Dendritic cell treated with granulocyte-macrophage colony-stimulating factor and Interleukin-4, amounts not matched to agents 40 ng/mL and 50 ng/mL, for 4 days (primary cell): ENCODE data around the gene MYO5C.

Source experiments
- H3K27ac Mint-ChIP-seq: one replicate; pipeline ENCODE4 v1.8.0; 2022; ENCODE audit warnings: mild to moderate bottlenecking, mixed read lengths
- H3K27me3 Mint-ChIP-seq: one replicate; pipeline ENCODE4 v1.8.0; 2022; ENCODE audit warnings: mild to moderate bottlenecking, mixed read lengths
- H3K36me3 Mint-ChIP-seq: one replicate; pipeline ENCODE4 v1.8.0; 2022; ENCODE audit warnings: low read depth, mixed read lengths
- H3K4me1 Mint-ChIP-seq: one replicate; pipeline ENCODE4 v1.8.0; 2022; ENCODE audit warnings: low read depth, mixed read lengths
- H3K4me3 Mint-ChIP-seq: one replicate; pipeline ENCODE4 v1.8.0; 2022; ENCODE audit warnings: mild to moderate bottlenecking, moderate library complexity, mixed read lengths
- H3K9me3 Mint-ChIP-seq: one replicate; pipeline ENCODE4 v1.8.0; 2022; ENCODE audit warnings: mixed read lengths
- intact Hi-C: fragments of 100-400 bp; cut with micrococcal nuclease; formaldehyde crosslinking; loops from one replicate; pipeline ENCODE4 v1.15.0; 2022

MYO5C gene

GRCh38 chr15:52236013-52236412 lies 59.6 kb downstream of the MYO5C start:
- peaks cover 37% of the 10 kb centered on the region for H3K4me1 Mint-ChIP-seq
- no peak overlapping the region for H3K27ac Mint-ChIP-seq
- no peaks in the 10 kb centered on the region for H3K36me3 Mint-ChIP-seq
- no peaks in the 10 kb centered on the region for H3K27me3 Mint-ChIP-seq
- intact Hi-C loops, result no loop called here
- no peaks in the 10 kb centered on the region for H3K9me3 Mint-ChIP-seq
- H3K4me3 Mint-ChIP-seq, result no peak overlapping the region

- H3K27ac Mint-ChIP-seq, result peak overlapping the region; percentile 5
- H3K36me3 Mint-ChIP-seq, result no peaks in the 10 kb centered on the region
- intact Hi-C loops, result loop anchor here (5.0 kb wide), 1 partner anchor 53 kb away; no protein-coding TSS in a partner anchor
- H3K4me1 Mint-ChIP-seq, result peaks cover 37% of the 10 kb centered on the region
- no peak overlapping the region for H3K4me3 Mint-ChIP-seq
- no peaks in the 10 kb centered on the region for H3K27me3 Mint-ChIP-seq
- no peaks in the 10 kb centered on the region for H3K9me3 Mint-ChIP-seq
Measured at GRCh38 chr15:52234596-52235541, 60.7 kb downstream of the MYO5C start.

GRCh38 chr15:52233405-52233804 lies 62.2 kb downstream of the MYO5C start:
- H3K27ac Mint-ChIP-seq, result peak overlapping the region; percentile 71
- H3K36me3 Mint-ChIP-seq, result no peaks in the 10 kb centered on the region
- H3K9me3 Mint-ChIP-seq, result no peaks in the 10 kb centered on the region
- H3K27me3 Mint-ChIP-seq, result no peaks in the 10 kb centered on the region
- intact Hi-C loops, result loop anchor here (5.0 kb wide), 1 partner anchor 51 kb away; no protein-coding TSS in a partner anchor
- no peak overlapping the region for H3K4me3 Mint-ChIP-seq
- H3K4me1 Mint-ChIP-seq, result peaks cover 37% of the 10 kb centered on the region

- Mint-ChIP-seq H3K36me3 (no peaks in the 10 kb centered on the region), H3K27ac (peak overlapping the region; percentile 75), H3K4me1 (peaks cover 34% of the 10 kb centered on the region), H3K4me3 (no peak overlapping the region), H3K9me3 (no peaks in the 10 kb centered on the region), H3K27me3 (no peaks in the 10 kb centered on the region)
- intact Hi-C loops, result loop anchor here (5.0 kb wide), 1 partner anchor 50 kb away; no protein-coding TSS in a partner anchor
Measured at GRCh38 chr15:52232327-52232726, 63.3 kb downstream of the MYO5C start.

DNA sequence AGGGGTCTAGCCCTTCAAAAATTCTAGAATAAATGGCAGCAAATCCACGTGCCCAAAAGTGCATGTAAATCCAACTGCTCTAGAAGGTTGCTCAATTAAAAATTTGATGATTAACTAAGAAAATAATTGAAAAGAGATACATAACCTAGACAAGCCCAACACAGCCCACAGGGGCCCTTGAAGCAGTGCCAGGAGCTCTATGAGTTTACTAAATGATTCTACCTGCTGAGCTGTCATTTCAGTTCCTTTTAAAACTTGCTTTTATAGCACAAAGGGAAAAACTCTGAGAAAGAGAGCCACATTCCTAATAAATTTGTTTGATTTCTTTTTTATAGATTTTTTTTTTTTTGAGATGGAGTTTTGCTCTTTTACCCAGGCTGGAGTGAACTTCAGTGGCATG lies 65.5 kb downstream of the MYO5C start:
- intact Hi-C loops, result loop anchor here (5.0 kb wide), 1 partner anchor 48 kb away; no protein-coding TSS in a partner anchor
- Mint-ChIP-seq H3K4me3 (no peak overlapping the region), H3K4me1 (peaks cover 28% of the 10 kb centered on the region), H3K36me3 (no peaks in the 10 kb centered on the region), H3K9me3 (no peaks in the 10 kb centered on the region), H3K27ac (no peak overlapping the region), H3K27me3 (no peaks in the 10 kb centered on the region)

GRCh38 chr15:52228921-52229320 lies 66.7 kb downstream of the MYO5C start:
- intact Hi-C loops, result no loop called here
- Mint-ChIP-seq H3K27me3 (no peaks in the 10 kb centered on the region), H3K36me3 (no peaks in the 10 kb centered on the region), H3K9me3 (no peaks in the 10 kb centered on the region), H3K27ac (no peak overlapping the region), H3K4me1 (peaks cover 23% of the 10 kb centered on the region), H3K4me3 (no peak overlapping the region)

DNA sequence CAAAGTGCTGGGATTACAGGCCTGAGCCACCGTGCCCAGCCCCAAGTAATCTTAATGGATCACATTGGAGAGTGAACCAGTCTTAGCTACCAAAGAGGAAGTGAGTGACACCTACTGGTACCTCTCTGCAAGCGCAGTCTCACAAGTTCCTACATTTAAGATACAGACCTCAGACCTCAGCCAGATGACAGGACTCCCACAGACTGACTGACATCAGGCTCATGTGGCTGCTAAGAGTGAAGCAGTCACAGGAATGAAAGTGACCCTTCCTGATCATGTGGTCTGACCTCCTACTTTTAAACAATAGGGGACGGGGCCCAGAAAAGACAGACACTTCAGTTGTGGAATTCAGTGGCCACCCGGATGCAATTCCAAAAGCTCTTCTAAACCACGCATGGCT lies 68.1 kb downstream of the MYO5C start:
- Mint-ChIP-seq H3K27ac (no peak overlapping the region), H3K4me1 (peaks cover 12% of the 10 kb centered on the region), H3K4me3 (no peak overlapping the region), H3K36me3 (no peaks in the 10 kb centered on the region), H3K9me3 (no peaks in the 10 kb centered on the region), H3K27me3 (no peaks in the 10 kb centered on the region)
- intact Hi-C loops, result loop anchor here (2.0 kb wide), 1 partner anchor 245 kb away; no protein-coding TSS in a partner anchor

- intact Hi-C loops, result no loop called here
- Mint-ChIP-seq H3K4me1 (no peaks in the 10 kb centered on the region), H3K4me3 (no peak overlapping the region), H3K27ac (no peak overlapping the region), H3K27me3 (no peaks in the 10 kb centered on the region), H3K9me3 (no peaks in the 10 kb centered on the region), H3K36me3 (no peaks in the 10 kb centered on the region)
Measured at GRCh38 chr15:52225230-52225629, 70.4 kb downstream of the MYO5C start.

DNA sequence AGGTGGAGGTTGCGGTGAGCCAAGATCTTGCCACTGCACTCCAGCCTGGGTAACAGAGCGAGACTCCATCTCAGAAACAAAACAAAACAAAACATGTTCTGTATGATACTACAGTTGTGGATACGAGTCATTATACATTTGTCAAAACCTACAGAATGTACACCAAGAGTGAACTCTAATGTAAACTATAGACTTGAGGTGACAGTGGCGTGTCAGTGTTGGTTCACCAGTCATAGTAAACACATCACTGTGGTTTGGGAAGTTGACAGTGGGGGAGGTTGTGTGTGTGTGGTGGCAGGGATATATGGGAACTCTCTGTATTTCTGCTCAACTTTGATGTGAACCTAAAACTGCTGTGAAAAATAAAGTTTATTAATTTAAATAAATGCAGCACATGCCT lies 71.4 kb downstream of the MYO5C start:
- intact Hi-C loops, result no loop called here
- H3K9me3 Mint-ChIP-seq, result no peaks in the 10 kb centered on the region
- no peaks in the 10 kb centered on the region for H3K4me1 Mint-ChIP-seq
- no peaks in the 10 kb centered on the region for H3K27me3 Mint-ChIP-seq
- no peak overlapping the region for H3K4me3 Mint-ChIP-seq
- no peak overlapping the region for H3K27ac Mint-ChIP-seq
- H3K36me3 Mint-ChIP-seq, result no peaks in the 10 kb centered on the region

GRCh38 chr15:52221730-52222129 lies 73.9 kb downstream of the MYO5C start:
- Mint-ChIP-seq H3K27ac (no peak overlapping the region), H3K4me1 (no peaks in the 10 kb centered on the region), H3K36me3 (no peaks in the 10 kb centered on the region), H3K27me3 (no peaks in the 10 kb centered on the region), H3K4me3 (no peak overlapping the region), H3K9me3 (no peaks in the 10 kb centered on the region)
- intact Hi-C loops, result no loop called here

DNA sequence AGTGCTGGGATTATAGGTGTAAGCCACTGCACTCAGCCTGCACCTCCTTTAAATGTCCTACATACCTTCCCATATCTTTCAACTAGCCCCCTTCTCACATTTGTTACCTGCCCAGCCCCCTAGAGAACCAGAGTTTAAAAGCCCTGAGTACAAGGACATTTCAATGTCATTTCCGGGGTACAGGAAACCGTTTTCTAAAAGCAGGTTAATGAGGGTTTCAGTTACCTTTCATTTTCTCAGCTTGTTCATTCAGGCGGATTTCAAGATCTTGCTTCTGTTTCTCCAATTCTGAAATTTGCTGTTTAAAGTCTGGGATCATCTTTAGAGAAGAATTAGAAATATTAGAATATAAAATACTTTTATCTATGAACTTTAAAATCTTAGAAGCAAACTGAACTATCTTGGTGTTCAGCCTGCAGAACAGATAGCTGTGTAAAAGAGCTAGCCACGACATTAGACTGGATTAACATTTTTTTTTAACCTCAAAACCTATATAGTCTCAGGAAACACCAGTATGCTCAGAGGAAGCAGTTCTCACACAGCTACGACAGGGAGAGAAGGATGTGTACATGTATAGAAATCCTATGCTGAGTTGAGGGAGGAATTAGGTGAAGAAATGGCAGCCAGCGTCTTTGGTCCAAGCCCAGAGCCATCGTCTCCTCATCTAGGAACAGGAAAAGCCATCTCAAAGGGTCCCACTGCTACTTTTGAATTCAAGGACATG lies 74.5 kb downstream of the MYO5C start:
- Mint-ChIP-seq H3K4me1 (no peaks in the 10 kb centered on the region), H3K27me3 (no peaks in the 10 kb centered on the region), H3K36me3 (no peaks in the 10 kb centered on the region), H3K27ac (no peak overlapping the region), H3K9me3 (no peaks in the 10 kb centered on the region), H3K4me3 (no peak overlapping the region)
- intact Hi-C loops, result no loop called here

- intact Hi-C loops, result no loop called here
- Mint-ChIP-seq H3K4me1 (no peaks in the 10 kb centered on the region), H3K4me3 (no peak overlapping the region), H3K27me3 (no peaks in the 10 kb centered on the region), H3K27ac (no peak overlapping the region), H3K9me3 (no peaks in the 10 kb centered on the region), H3K36me3 (no peaks in the 10 kb centered on the region)
Measured at GRCh38 chr15:52220251-52220650, 75.4 kb downstream of the MYO5C start.

- H3K36me3 Mint-ChIP-seq, result no peaks in the 10 kb centered on the region
- intact Hi-C loops, result no loop called here
Measured at GRCh38 chr15:52218816-52219215, 76.8 kb downstream of the MYO5C start.

GRCh38 chr15:52218371-52218770 lies 77.2 kb downstream of the MYO5C start:
- no peak overlapping the region for H3K4me3 Mint-ChIP-seq
- no peaks in the 10 kb centered on the region for H3K4me1 Mint-ChIP-seq
- H3K27ac Mint-ChIP-seq, result no peak overlapping the region
- no peaks in the 10 kb centered on the region for H3K27me3 Mint-ChIP-seq
- no peaks in the 10 kb centered on the region for H3K36me3 Mint-ChIP-seq
- H3K9me3 Mint-ChIP-seq, result no peaks in the 10 kb centered on the region
- intact Hi-C loops, result no loop called here

More at GRCh38 chr15:52218816-52219215, 76.8 kb downstream of the MYO5C start:
- no peak overlapping the region for H3K4me3 Mint-ChIP-seq
- H3K9me3 Mint-ChIP-seq, result no peaks in the 10 kb centered on the region
- H3K27me3 Mint-ChIP-seq, result no peaks in the 10 kb centered on the region
- H3K27ac Mint-ChIP-seq, result no peak overlapping the region
- no peaks in the 10 kb centered on the region for H3K4me1 Mint-ChIP-seq
